HTR-8/SVneo (cell line): ENCODE data around the gene TAF1C.

Source experiments
- DNase-seq: peaks from one replicate; pipeline ENCODE4 v3.0.0; 2011; ENCODE audit warnings: low spot score, mixed read lengths; ENCODE audit not compliant: insufficient read length
- FAIRE-seq: peaks from 2 replicates; lab custom pipeline; 2011; peaks lifted over from hg19 to GRCh38; lab: Jason Lieb, UNC

TAF1C gene

GRCh38 chr16:84184775-84185174, 2.1 kb downstream of the TAF1C start:
- DNase-seq (no peak), FAIRE-seq (no peak)

- FAIRE-seq, result no peak
- DNase-seq, result no peak
These were observed 2.8 kb downstream of the TAF1C start for GRCh38 chr16:84183911-84184591.

GRCh38 chr16:84183572-84183875, 3.3 kb downstream of the TAF1C start:
- FAIRE-seq (no peak), DNase-seq (no peak)

GRCh38 chr16:84182680-84183571, 3.9 kb downstream of the TAF1C start:
- FAIRE-seq, result no peak
- no peak for DNase-seq

- DNase-seq (no peak), FAIRE-seq (no peak)
These were observed 4.8 kb downstream of the TAF1C start for GRCh38 chr16:84182104-84182503.

GRCh38 chr16:84181144-84181915, 5.5 kb downstream of the TAF1C start:
- DNase-seq (no peak), FAIRE-seq (no peak)

- FAIRE-seq, result no peak
- DNase-seq, result no peak
These were observed 6.2 kb downstream of the TAF1C start for GRCh38 chr16:84180519-84181140.

GRCh38 chr16:84179612-84180320, 7.1 kb downstream of the TAF1C start:
- no peak for DNase-seq

GRCh38 chr16:84178892-84179611, 7.8 kb downstream of the TAF1C start:
- FAIRE-seq, result no peak
- no peak for DNase-seq

More at GRCh38 chr16:84179612-84180320, 7.1 kb downstream of the TAF1C start:
- no peak for FAIRE-seq

- FAIRE-seq (peak; percentile 13), DNase-seq (no peak)
These were observed 8.6 kb downstream of the TAF1C start for GRCh38 chr16:84178146-84178765.

GRCh38 chr16:84177741-84178073, 9.2 kb downstream of the TAF1C start:
- FAIRE-seq (peak; percentile 83), DNase-seq (no peak)

- FAIRE-seq (peak; percentile 81), DNase-seq (no peak)
These were observed 10.4 kb downstream of the TAF1C start for GRCh38 chr16:84176192-84177053.

GRCh38 chr16:84175350-84176081, 11.3 kb downstream of the TAF1C start:
- peak; percentile 72 for FAIRE-seq
- peak; percentile 86 for DNase-seq

- DNase-seq, result no peak
- FAIRE-seq, result peak; percentile 33
These were observed 12.5 kb downstream of the TAF1C start for GRCh38 chr16:84174396-84174795.

- FAIRE-seq, result no peak
- DNase-seq, result no peak
These were observed 17.0 kb downstream of the TAF1C start for GRCh38 chr16:84169765-84170310.

GRCh38 chr16:84166796-84167695, 19.8 kb downstream of the TAF1C start:
- FAIRE-seq (no peak), DNase-seq (no peak)
